ENCODE measurements around the gene SMURF2.

DNA sequence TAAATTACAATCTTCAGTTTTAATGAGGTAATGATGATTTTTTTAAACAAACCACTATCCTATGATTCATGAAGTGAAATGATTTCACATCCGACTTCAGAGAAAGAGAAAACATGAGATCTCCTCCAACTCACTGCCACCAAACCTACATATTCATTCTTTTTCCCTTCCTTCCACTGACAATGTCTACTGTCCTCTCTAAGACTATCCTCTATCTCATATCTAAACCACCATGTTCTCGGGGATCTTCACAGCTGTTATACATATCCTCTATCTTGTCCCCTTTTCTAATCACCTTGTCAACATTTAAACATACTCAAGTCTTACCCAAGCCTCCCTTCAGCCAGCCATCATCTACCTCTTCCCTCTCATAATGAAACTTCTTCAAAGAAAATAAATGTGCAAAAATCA is 53.5 kb downstream of the SMURF2 start:
- TF ChIP-seq POLR2A (IDR thresholded peaks at IDR 0.05; ENCODE audit: low read depth), result no peak
- TF ChIP-seq POLR2AphosphoS5 (IDR thresholded peaks at IDR 0.05), result no peak

Data from esophagus muscularis mucosa (tissue), 2 donors.